IPS-11a (cell line): ENCODE data around the gene TBC1D2.

Experiments used
- H3K4me3 ChIP-seq: one replicate; pipeline ENCODE4 v1.5.1; 2013; ENCODE audit warnings: low read depth, low read length, control low read depth

The TBC1D2 gene

GRCh38 chr9:98192503-98193335 lies 62.7 kb downstream of the TBC1D2 start, which contains the start of gene CORO2A:
TSS of gene CORO2A (minus strand) at chr9:98192637. CDS start at chr9:98157660, 34,977 bp downstream.
- H3K4me3 ChIP-seq: peak within 1 kb of the TSS; percentile 70

GRCh38 chr9:98191671-98192502 lies 63.6 kb downstream of the TBC1D2 start:
- H3K4me3 ChIP-seq: peak overlapping the region; percentile 63

- H3K4me3 ChIP-seq: peak overlapping the region; percentile 63
These were observed 64.3 kb downstream of the TBC1D2 start for GRCh38 chr9:98191181-98191608.

GRCh38 chr9:98190757-98191105 lies 64.7 kb downstream of the TBC1D2 start:
- no peak overlapping the region for H3K4me3 ChIP-seq

GRCh38 chr9:98189412-98189811 lies 66.0 kb downstream of the TBC1D2 start:
- H3K4me3 ChIP-seq: no peak overlapping the region

- no peak overlapping the region for H3K4me3 ChIP-seq
These were observed 67.5 kb downstream of the TBC1D2 start for GRCh38 chr9:98187926-98188325.

- H3K4me3 ChIP-seq: no peak overlapping the region
These were observed 69.2 kb downstream of the TBC1D2 start for GRCh38 chr9:98186236-98186635.

GRCh38 chr9:98185611-98186171 lies 69.8 kb downstream of the TBC1D2 start:
- no peak overlapping the region for H3K4me3 ChIP-seq

- H3K4me3 ChIP-seq: no peak overlapping the region
These were observed 70.4 kb downstream of the TBC1D2 start for GRCh38 chr9:98185021-98185567.

- no peak overlapping the region for H3K4me3 ChIP-seq
These were observed 71.1 kb downstream of the TBC1D2 start for GRCh38 chr9:98184326-98184725.

GRCh38 chr9:98182889-98183599 lies 72.4 kb downstream of the TBC1D2 start:
- no peak overlapping the region for H3K4me3 ChIP-seq

GRCh38 chr9:98182069-98182820 lies 73.2 kb downstream of the TBC1D2 start:
- H3K4me3 ChIP-seq: no peak overlapping the region

- no peak overlapping the region for H3K4me3 ChIP-seq
These were observed 73.7 kb downstream of the TBC1D2 start for GRCh38 chr9:98181746-98182068.

- H3K4me3 ChIP-seq: no peak overlapping the region
These were observed 74.5 kb downstream of the TBC1D2 start for GRCh38 chr9:98180996-98181395.

- no peak overlapping the region for H3K4me3 ChIP-seq
These were observed 76.3 kb downstream of the TBC1D2 start for GRCh38 chr9:98178874-98179850.

- no peak overlapping the region for H3K4me3 ChIP-seq
These were observed 78.8 kb downstream of the TBC1D2 start for GRCh38 chr9:98176391-98177259.

- H3K4me3 ChIP-seq: no peak overlapping the region
These were observed 79.7 kb downstream of the TBC1D2 start for GRCh38 chr9:98175762-98176161.

GRCh38 chr9:98175028-98175569 lies 80.3 kb downstream of the TBC1D2 start:
- H3K4me3 ChIP-seq: no peak overlapping the region
